ENCODE data around the gene CPNE2.

CPNE2 gene

GRCh38 chr16:57196753-57197152, 104.4 kb downstream of the CPNE2 start:
- Histone ChIP-seq H3K4me3 (ENCODE audit: low read depth, low read length) (peak overlapping the region; percentile 8; the same call in 1 of the 2 replicates), H3K36me3 (peaks cover 5% of the 10 kb centered on the region; the same call in 1 of the 2 replicates), H3K4me1 (peaks cover 13% of the 10 kb centered on the region), H3K27me3 (no peaks in the 10 kb centered on the region), H3K9me3 (no peaks in the 10 kb centered on the region; the same call in 1 of the 2 replicates)
- peak; percentile 41 for DNase-seq
- TF ChIP-seq CTCF (IDR thresholded peaks at IDR 0.05; ENCODE audit: low read depth, low read length), result no peak

All from BE2C (cell line).